T-helper 1 cell treated with Interleukin-12 subunit alpha and Interleukin-12 subunit beta and Interleukin-4 antibody, amounts not matched to agents 30 μg/mL and 1 μg/mL, for 36 hours (primary cell): ENCODE measurements around the gene GRPEL1.

Source experiments
- H3K27ac Mint-ChIP-seq: one replicate; pipeline ENCODE4 v1.8.0; 2021; ENCODE audit warnings: mild to moderate bottlenecking, mixed read lengths
- H3K27me3 Mint-ChIP-seq: one replicate; pipeline ENCODE4 v1.8.0; 2021; ENCODE audit warnings: low read depth, mixed read lengths
- H3K36me3 Mint-ChIP-seq: one replicate; pipeline ENCODE4 v1.8.0; 2021; ENCODE audit warnings: low read depth, mixed read lengths
- H3K4me1 Mint-ChIP-seq: one replicate; pipeline ENCODE4 v1.8.0; 2021; ENCODE audit warnings: low read depth, mixed read lengths
- H3K4me3 Mint-ChIP-seq: one replicate; pipeline ENCODE4 v1.8.0; 2021; ENCODE audit warnings: mild to moderate bottlenecking, moderate library complexity, mixed read lengths
- H3K9me3 Mint-ChIP-seq: one replicate; pipeline ENCODE4 v1.8.0; 2021; ENCODE audit warnings: mixed read lengths

GRPEL1 gene

DNA sequence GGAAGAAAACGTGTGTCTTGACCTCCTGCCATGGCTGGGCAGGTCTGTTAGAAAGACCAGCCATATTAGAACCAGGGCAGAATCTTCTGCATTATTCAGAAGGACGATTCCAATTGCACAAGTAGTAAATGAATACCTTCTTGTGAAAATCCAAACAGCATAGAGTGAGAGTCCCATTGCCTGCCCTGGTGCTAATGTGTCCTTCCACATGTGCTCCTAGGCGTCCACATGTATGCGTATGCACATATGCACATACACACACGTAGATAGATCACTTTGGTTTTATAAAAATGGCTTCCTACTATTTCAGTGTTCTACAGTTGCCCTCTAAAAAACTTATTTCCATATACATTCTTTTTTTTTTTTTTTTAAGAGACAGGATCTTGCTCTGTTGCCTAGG is 10.2 kb upstream of the GRPEL1 start:
- Mint-ChIP-seq H3K4me3 (no peak overlapping the region), H3K4me1 (peaks cover 2% of the 10 kb centered on the region), H3K27me3 (peaks cover 34% of the 10 kb centered on the region), H3K9me3 (no peaks in the 10 kb centered on the region), H3K27ac (no peak overlapping the region), H3K36me3 (no peaks in the 10 kb centered on the region)

DNA sequence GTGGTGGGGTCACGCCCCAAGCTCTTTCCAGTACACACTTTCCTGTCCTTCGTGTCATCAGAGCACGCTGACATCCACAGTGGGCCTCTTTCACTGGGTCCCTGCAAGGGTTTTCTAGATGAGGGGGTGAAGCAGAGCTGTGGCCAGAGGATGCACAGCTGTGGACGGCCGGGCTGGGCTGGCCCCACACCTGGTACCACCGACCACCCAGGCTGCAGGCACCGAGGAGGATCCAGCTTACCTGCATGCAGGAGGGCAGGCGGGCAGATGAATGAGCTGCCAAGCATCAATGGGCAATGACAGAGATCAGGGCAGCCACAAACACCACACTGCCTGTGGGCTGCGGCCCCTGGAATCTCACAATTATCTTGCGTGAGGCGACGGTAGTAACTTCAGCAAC is 9.5 kb upstream of the GRPEL1 start:
- H3K9me3 Mint-ChIP-seq, result no peaks in the 10 kb centered on the region
- H3K27ac Mint-ChIP-seq, result no peak overlapping the region
- H3K36me3 Mint-ChIP-seq, result no peaks in the 10 kb centered on the region
- peaks cover 2% of the 10 kb centered on the region for H3K4me1 Mint-ChIP-seq
- no peak overlapping the region for H3K4me3 Mint-ChIP-seq
- peaks cover 32% of the 10 kb centered on the region for H3K27me3 Mint-ChIP-seq

DNA sequence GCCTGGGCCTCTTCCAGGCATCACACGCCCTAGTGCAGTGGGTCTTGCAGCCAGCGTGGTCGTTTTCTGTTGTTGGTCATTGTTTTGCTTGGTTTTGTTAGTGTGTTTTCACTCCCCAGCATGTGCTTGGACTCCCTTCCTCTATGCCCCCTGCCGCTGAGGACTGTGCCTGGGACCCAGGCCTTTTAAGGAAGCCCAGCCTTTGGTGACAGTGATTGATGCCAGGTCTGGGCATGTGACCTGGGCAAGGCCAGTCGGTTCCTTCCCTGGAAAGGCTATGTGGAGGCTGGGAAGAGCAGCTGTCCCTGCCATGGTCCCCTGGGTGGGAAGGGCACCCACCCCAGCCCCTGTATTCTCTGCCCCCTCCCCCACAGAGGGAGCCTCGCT is 8.8 kb upstream of the GRPEL1 start:
- Mint-ChIP-seq H3K9me3 (no peaks in the 10 kb centered on the region), H3K4me1 (no peaks in the 10 kb centered on the region), H3K27ac (no peak overlapping the region), H3K36me3 (no peaks in the 10 kb centered on the region), H3K4me3 (no peak overlapping the region), H3K27me3 (peaks cover 34% of the 10 kb centered on the region)

DNA sequence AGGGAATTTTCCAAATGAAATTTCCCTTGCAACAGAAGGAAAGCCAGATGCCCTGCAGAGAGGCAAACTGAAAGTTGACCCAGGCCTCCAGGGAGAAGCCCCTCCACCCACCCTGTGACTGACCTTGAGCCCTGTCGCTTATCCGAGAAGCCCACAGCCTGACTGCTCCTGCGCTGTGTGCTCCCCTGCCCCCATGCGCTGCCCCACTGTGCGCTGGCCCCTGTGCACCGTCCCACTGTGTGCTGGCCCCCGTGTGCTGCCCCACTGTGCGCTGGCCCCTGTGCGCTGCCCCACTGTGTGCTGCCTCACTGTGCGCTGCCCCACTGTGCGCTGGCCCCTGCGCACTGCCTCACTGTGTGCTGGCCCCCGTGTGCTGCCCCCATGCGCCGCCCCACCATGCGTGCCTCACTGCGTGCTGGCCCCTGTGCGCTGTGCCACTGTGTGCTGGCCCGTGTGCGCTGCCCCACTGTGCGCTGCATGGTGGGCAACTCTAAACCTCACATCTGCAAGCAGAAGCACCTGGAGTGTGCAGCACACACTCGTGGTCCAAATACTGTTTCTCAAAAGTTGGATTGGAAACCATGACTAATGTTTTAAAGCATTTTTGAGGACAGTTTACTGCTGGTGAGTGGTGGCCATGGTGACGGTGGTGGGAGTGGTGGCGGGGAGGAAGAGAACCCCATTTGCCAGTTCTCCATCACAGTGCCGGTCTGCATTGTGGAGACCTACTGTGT is 8.3 kb upstream of the GRPEL1 start:
- H3K27ac Mint-ChIP-seq, result no peak overlapping the region
- no peaks in the 10 kb centered on the region for H3K4me1 Mint-ChIP-seq
- no peaks in the 10 kb centered on the region for H3K36me3 Mint-ChIP-seq
- H3K27me3 Mint-ChIP-seq, result peaks cover 34% of the 10 kb centered on the region
- no peaks in the 10 kb centered on the region for H3K9me3 Mint-ChIP-seq
- no peak overlapping the region for H3K4me3 Mint-ChIP-seq

DNA sequence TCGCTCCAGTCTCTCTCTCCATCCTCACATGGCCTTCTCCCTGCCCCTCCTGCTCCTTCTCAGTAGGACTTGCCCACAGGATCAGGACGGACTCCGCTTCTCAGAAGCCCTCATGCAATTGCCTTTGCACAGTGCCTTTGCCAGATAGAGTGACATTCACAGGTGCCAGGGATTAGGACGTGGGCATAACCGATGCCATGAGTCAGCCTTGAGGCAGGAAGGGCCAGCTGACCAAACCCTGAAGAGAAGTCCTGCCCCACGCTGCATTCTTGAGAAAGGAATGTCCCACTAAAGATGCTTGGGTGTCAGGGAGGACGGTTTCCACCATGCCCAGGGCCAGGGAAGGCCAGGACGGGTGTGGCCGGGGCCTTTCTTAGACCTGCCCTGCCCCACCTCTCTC is 6.6 kb upstream of the GRPEL1 start:
- H3K4me3 Mint-ChIP-seq, result no peak overlapping the region
- H3K4me1 Mint-ChIP-seq, result peaks cover 6% of the 10 kb centered on the region
- no peak overlapping the region for H3K27ac Mint-ChIP-seq
- no peaks in the 10 kb centered on the region for H3K9me3 Mint-ChIP-seq
- peaks cover 23% of the 10 kb centered on the region for H3K27me3 Mint-ChIP-seq
- H3K36me3 Mint-ChIP-seq, result no peaks in the 10 kb centered on the region

DNA sequence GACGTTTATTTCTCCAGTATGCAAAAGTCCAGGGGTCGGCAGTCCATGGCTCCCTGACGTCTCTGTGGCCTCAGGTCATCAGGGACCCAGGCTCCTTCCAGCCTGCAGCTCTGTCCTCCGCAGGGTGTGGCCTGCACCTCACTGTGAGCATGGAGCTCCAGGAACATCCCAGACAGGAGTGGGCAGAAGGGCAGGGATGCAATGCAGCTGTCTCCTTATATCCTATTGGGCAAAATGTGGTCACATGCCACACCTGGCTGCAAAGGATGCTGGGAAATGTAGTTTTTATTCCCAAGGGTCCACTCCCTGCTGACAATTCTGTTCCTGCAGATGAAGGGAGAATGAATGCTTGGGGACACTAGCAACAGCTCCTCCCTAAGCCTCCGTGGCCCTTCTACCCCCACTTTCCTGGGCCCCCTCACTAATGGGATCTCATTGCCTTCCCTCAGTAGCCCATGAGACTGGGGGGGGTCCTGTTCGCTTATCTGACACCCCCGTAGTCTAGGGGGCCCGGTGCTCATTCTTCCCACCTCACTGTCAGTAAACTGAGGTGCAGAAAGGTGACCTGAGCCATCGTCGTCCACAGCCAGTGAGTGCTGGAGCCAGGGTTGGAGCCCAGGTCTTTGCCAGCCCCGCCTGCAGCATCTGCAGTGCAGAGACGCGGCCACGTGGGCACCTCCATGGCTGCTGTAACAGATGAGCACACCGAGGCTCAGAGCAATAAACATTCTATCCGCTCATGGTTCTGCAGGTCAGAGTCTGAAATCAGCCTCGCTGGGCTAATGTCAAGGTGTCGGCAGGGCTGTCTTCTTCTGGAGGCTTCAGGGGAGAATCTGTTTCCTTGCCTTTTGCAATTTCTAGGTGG is 5.9 kb upstream of the GRPEL1 start:
- H3K27ac Mint-ChIP-seq, result no peak overlapping the region
- H3K27me3 Mint-ChIP-seq, result peaks cover 19% of the 10 kb centered on the region
- H3K4me3 Mint-ChIP-seq, result no peak overlapping the region
- H3K36me3 Mint-ChIP-seq, result no peaks in the 10 kb centered on the region
- H3K9me3 Mint-ChIP-seq, result no peaks in the 10 kb centered on the region
- peaks cover 8% of the 10 kb centered on the region for H3K4me1 Mint-ChIP-seq

DNA sequence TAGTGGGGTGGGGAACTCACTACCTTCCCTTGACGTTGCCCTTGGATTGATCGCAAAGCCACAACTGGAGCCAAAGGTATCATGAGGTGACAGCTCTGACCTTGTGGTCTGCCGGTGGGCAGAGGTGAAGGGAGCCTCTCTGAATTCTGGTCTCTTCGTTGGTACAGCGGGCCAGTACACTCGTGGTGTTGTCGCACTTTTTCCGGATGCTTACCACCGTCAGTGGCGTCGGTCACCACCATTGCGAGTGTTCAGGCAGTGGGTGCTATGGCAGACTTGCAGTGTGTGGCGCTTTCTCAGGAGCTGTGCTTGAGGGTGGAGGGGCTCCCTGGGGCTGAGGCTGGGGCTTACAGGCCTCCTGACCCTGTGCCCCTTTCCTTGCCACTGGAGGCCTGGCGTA is 5.2 kb upstream of the GRPEL1 start:
- Mint-ChIP-seq H3K4me1 (peaks cover 13% of the 10 kb centered on the region), H3K4me3 (no peak overlapping the region), H3K9me3 (no peaks in the 10 kb centered on the region), H3K27ac (no peak overlapping the region), H3K36me3 (peaks cover under 1% of the 10 kb centered on the region), H3K27me3 (peaks cover 19% of the 10 kb centered on the region)

DNA sequence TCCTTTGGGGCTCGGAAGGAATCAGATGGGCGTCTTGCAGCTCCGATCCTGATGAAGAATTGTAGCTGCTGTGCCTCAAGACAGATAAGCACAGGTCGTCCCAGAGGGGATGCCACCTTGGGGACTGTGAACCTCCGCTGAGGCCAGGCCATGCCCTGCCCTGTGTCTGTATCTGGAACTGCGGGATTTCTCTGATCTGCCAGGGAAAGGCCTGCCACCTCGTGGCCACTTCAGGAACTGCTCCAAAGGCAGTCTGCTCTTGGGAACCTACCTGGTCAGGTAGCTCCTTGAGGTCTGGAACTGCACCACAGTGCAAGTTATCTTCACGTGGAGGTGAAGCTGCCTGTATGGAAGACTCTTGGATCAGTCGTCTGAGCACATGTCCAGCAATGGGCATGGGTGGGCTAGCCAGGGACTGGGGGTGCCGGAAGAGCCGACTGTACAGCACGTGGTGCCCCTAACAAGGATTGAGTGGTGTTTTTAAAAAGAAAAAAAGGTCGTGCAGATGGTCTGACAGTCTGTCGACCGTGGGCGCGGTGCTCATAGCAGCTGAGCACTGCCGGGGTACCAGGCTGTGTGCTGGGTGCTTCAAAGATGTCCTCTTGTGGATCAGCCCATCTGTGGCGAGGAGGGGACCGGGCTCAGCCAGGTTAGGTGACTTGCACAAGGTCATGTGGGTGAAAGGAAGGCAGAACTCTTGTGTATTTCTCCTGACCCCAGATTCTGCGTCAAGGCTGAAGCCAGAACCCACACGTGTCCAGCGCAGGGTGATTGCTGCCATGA is 3.1 kb upstream of the GRPEL1 start:
- Mint-ChIP-seq H3K4me1 (peaks cover 27% of the 10 kb centered on the region), H3K27me3 (peaks cover 19% of the 10 kb centered on the region), H3K27ac (no peak overlapping the region), H3K36me3 (peaks cover 8% of the 10 kb centered on the region), H3K4me3 (peak overlapping the region; percentile 19), H3K9me3 (no peaks in the 10 kb centered on the region)

DNA sequence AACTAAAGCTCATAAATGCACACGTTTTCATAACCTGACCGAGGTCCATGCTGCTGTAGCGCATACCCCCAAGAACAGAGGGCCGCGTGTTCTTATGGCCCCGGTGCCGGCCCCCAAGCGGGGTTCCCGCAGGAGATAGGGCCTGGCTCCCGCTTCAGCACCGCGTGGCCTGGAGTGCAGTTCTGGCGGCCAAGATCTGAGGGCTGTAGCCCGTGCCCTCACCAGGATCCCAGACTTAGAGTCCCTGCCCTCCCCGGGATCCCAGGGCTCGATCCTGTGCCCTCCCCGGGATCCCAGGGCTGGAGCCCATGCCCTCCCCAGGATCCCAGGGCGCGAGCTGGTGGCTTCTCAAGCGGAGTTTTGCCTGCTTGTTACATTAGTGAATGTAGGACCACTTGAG is 1.0 kb upstream of the GRPEL1 start:
- peaks cover 20% of the 10 kb centered on the region for H3K36me3 Mint-ChIP-seq
- H3K4me1 Mint-ChIP-seq, result peaks cover 38% of the 10 kb centered on the region
- peak overlapping the region; percentile 94 for H3K4me3 Mint-ChIP-seq
- peak overlapping the region; percentile 94 for H3K27ac Mint-ChIP-seq
- H3K27me3 Mint-ChIP-seq, result peaks cover 19% of the 10 kb centered on the region
- H3K9me3 Mint-ChIP-seq, result no peaks in the 10 kb centered on the region

DNA sequence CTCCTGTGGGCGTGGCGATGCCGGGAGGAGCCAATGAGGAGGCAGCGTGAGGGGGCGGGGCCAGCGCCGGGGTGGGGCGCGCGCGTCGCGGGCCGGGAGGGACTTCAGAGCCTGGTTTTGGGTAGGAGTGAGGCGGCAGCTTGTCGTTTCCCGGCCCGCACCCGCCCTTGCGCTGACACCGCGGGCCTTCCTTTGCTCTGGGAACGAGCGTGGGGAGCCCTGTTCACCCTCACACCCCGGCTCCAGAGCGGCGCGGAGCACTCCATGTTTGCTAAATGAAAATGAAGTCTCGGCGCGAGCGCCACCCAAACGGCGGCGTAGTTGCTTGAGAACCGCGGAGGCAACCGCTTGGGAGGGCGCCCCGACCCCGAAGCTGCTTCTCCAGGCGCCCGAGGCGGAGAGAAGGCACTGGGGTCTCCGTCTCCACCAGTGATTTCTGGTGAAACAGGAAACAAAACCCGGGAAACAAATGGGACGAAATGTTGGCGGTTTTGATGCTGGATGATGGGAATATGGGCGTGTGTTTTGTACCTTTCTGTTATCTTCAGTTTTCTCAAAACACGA is 497 bp upstream of the GRPEL1 start:
- Mint-ChIP-seq H3K36me3 (peaks cover 25% of the 10 kb centered on the region), H3K9me3 (no peaks in the 10 kb centered on the region), H3K27ac (peak overlapping the region; percentile 94), H3K4me3 (peak overlapping the region; percentile 94), H3K27me3 (peaks cover 19% of the 10 kb centered on the region), H3K4me1 (peaks cover 40% of the 10 kb centered on the region)

DNA sequence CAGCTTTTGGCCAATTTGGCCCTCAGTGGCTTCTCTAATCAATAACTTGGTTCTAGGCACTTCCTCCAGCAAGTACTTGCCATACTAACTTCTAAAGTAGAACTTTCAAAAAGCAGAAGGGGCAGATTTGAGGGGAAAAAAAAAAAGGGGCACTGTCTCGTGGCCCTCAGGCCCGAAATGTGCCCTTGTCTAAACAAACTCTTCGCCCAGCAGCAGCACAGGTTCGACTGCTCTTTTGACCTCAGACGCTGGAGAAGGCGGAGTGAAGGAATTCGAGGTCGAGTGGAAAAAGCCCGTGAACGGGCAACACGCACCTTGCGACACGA is 775 bp downstream of the GRPEL1 start:
- peaks cover 32% of the 10 kb centered on the region for H3K36me3 Mint-ChIP-seq
- peak overlapping the region; percentile 87 for H3K27ac Mint-ChIP-seq
- H3K9me3 Mint-ChIP-seq, result no peaks in the 10 kb centered on the region
- H3K4me1 Mint-ChIP-seq, result peaks cover 40% of the 10 kb centered on the region
- H3K27me3 Mint-ChIP-seq, result peaks cover 14% of the 10 kb centered on the region
- peak overlapping the region; percentile 83 for H3K4me3 Mint-ChIP-seq

DNA sequence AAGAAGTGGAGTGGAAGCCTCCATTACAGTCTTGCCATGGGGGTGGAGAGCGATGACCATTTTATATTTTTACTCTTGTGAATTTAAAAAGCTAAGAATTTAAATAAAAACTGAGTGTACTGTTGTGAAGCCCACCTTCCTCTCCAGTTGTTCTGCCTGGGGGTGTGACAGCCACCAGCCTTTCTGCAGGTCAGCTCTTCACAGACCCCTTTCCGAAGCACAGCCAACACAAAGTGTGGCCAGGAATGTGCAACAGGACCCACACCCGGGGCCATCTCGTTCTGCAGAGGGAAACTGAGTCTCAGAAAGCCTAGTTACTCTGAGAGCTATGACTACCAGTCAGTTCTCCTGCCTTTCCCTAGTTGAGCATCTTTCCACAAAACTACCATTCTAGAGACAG is 1.4 kb downstream of the GRPEL1 start:
- Mint-ChIP-seq H3K9me3 (no peaks in the 10 kb centered on the region), H3K4me3 (peak overlapping the region; percentile 83), H3K27me3 (peaks cover 8% of the 10 kb centered on the region), H3K36me3 (peaks cover 38% of the 10 kb centered on the region), H3K4me1 (peaks cover 40% of the 10 kb centered on the region), H3K27ac (peak overlapping the region; percentile 87)

DNA sequence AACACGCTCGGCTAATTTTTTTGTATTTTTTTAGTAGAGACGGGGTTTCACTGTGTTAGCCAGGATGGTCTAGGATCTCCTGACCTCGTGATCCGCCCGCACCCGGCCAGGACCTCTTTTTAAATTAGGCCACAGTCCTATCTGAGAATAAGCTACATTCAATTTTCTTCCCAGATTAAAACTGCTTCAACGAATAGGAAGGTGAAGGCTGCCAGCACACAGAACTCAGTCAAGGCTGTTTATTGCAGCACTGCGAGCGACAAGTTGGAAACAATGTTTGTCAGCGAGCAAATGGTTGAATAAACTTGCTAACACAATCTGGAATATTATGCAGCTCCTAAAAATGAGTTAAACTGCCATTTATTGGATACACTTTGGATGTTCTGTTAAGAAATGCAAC is 1.9 kb downstream of the GRPEL1 start:
- Mint-ChIP-seq H3K27me3 (peaks cover 3% of the 10 kb centered on the region), H3K9me3 (no peaks in the 10 kb centered on the region), H3K36me3 (peaks cover 42% of the 10 kb centered on the region), H3K4me1 (peaks cover 40% of the 10 kb centered on the region), H3K27ac (peak overlapping the region; percentile 52), H3K4me3 (peak overlapping the region; percentile 83)

DNA sequence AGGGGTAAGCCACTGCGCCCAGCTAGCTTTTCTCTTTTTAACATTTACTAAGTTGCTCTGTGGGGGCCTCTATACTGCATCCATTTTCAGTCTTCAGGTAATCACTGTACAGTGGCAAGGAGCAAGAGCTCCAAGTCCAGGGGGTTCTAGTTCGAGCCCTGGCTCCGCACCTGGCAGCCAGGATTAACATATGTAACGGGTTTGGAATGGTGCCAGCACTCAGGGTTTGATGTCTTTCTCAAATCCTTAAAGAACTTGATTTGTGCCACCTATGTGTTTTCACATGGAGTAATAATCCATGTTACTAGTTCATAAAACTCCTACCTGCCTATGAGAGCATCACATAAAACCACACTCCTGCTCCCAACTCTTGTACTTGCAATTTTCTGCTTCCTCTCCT is 4.5 kb downstream of the GRPEL1 start:
- Mint-ChIP-seq H3K36me3 (peaks cover 56% of the 10 kb centered on the region), H3K27ac (peak overlapping the region; percentile 11), H3K9me3 (no peaks in the 10 kb centered on the region), H3K4me1 (peaks cover 29% of the 10 kb centered on the region), H3K27me3 (no peaks in the 10 kb centered on the region), H3K4me3 (no peak overlapping the region)
